Central memory CD8-positive, alpha-beta T cell (primary cell): Measurements from ENCODE around the gene SCAMP1.

Experiments used
- ATAC-seq: fragments of 150-1000 bp; cut with Tn5 transposase; replicated peaks from 2 replicates; pipeline ENCODE4 v1.10.0; 2022; ENCODE audit warnings: mild to moderate bottlenecking, moderate FRiP score, moderate number of reproducible peaks; ENCODE audit not compliant: poor library complexity, severe bottlenecking; ENCODE audit errors: extremely low read depth
- DNase-seq, 2 donors: peaks; one replicate each; pipeline ENCODE4 v3.0.0; 2021; ENCODE audit warnings: low spot score in 2 of 2
- H3K27ac Mint-ChIP-seq: one replicate; pipeline ENCODE4 v1.8.0; 2022; ENCODE audit warnings: low read depth, mild to moderate bottlenecking, moderate library complexity, mixed read lengths
- H3K27me3 Mint-ChIP-seq: one replicate; pipeline ENCODE4 v1.8.0; 2022; ENCODE audit warnings: mixed read lengths
- H3K36me3 Mint-ChIP-seq: one replicate; pipeline ENCODE4 v1.8.0; 2022; ENCODE audit warnings: mild to moderate bottlenecking, moderate library complexity, mixed read lengths; ENCODE audit not compliant: insufficient read depth
- H3K4me1 Mint-ChIP-seq: one replicate; pipeline ENCODE4 v1.8.0; 2022; ENCODE audit warnings: mixed read lengths
- H3K4me3 Mint-ChIP-seq: one replicate; pipeline ENCODE4 v1.8.0; 2022; ENCODE audit warnings: mild to moderate bottlenecking, moderate library complexity, mixed read lengths
- H3K9me3 Mint-ChIP-seq: one replicate; pipeline ENCODE4 v1.8.0; 2022; ENCODE audit warnings: mixed read lengths

SCAMP1 gene, protein sequence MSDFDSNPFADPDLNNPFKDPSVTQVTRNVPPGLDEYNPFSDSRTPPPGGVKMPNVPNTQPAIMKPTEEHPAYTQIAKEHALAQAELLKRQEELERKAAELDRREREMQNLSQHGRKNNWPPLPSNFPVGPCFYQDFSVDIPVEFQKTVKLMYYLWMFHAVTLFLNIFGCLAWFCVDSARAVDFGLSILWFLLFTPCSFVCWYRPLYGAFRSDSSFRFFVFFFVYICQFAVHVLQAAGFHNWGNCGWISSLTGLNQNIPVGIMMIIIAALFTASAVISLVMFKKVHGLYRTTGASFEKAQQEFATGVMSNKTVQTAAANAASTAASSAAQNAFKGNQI

DNA sequence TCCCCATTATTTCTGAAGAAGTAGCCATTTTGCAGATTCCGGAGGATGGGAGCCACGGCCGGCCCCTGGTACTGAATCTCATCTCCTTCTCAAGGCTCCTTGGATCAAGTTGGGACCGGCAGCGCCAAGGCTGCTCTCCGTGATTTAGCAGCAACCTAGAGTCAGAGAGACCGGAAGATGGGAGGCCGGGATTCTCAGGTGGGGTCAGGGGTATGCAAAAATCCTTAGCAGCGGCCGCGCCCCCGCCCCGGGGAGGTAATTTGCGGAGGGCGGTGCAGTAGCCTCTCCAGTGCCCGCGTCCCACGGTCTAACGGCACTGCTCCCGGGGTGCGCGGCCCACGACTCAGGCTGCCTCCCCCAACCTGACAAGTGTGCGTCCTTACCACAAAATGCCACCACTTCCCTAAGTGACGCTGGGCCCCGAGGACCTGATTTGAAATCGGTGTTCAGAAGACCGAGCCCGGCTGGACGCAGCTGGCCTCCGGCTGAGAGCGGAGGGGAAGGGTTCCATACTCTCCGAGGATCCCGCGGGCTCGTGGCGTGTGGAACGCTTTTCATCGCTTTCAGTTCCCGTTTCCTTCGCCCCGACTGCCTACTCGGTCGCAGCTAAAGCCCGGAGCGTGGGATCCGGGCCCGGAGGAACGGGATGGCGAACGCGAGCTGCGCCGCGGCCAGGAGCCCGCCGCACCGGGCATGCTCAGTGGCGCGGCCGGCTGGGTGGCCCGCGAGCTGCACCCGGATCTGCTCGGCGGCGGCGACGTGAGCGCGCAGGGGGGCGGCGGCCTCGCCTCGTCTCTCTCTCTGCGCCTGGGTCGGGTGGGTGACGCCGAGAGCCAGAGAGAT is at the start of gene SCAMP1:
Gene SCAMP1, plus strand, starts transcription at position 787 of the 843 bp plus-strand sequence. Its CDS starts 55 bp downstream, at position 842.
- ATAC-seq, result peak; percentile 83
- Mint-ChIP-seq H3K36me3 (peaks cover 21% of the 10 kb centered on the region), H3K27ac (peak within 1 kb of the TSS; percentile 97), H3K4me3 (peak within 1 kb of the TSS; percentile 95), H3K9me3 (no peaks in the 10 kb centered on the region), H3K4me1 (peaks cover 57% of the 10 kb centered on the region), H3K27me3 (no peaks in the 10 kb centered on the region)
- peak; percentile 89 to 92 for DNase-seq

DNA sequence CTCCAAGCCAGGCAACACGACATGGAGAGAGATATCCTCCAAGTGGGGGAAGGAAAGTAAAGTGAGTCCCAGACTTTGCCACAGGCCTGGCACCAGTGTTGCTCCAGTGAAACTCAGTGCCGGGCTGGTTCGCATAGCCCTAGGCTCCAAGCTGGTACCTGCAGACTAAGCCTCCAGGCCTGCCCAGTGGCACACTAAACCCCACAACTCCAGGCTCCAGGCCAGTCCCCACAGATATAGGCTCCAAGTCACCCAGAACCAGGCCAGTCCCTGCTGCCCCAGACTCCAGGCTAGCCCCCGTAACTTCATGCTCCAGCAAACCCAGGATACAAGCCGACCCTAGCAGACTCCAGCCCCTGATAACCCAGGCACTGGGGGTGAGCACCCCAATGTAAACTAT is 42.9 kb upstream of the SCAMP1 start:
- no peak for DNase-seq
- Mint-ChIP-seq H3K4me1 (no peaks in the 10 kb centered on the region), H3K27ac (no peak overlapping the region), H3K27me3 (peaks cover 34% of the 10 kb centered on the region), H3K9me3 (no peaks in the 10 kb centered on the region), H3K4me3 (no peak overlapping the region), H3K36me3 (no peaks in the 10 kb centered on the region)
- ATAC-seq, result no peak

DNA sequence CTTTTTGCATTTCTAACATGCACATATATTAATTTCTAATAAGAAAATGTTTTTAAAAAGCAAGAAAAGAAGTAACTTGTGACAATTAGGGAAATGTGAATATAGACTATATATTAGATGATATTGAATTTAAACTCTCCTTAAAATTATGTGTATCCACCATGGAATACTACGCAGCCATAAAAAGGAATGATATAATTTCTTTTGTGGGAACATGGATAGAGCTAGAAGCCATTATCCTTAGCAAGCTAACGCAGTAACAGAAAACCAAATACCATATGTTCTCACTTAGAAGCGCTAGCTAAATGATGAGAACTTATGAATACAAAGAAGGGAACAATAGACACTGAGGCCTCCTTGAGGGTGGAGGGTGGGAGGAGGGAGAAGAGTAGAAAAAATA is 42.1 kb upstream of the SCAMP1 start:
- peaks cover 28% of the 10 kb centered on the region for H3K27me3 Mint-ChIP-seq
- DNase-seq (no peak), ATAC-seq (no peak)
- no peaks in the 10 kb centered on the region for H3K4me1 Mint-ChIP-seq
- H3K4me3 Mint-ChIP-seq, result no peak overlapping the region
- H3K9me3 Mint-ChIP-seq, result no peaks in the 10 kb centered on the region
- H3K27ac Mint-ChIP-seq, result no peak overlapping the region
- H3K36me3 Mint-ChIP-seq, result no peaks in the 10 kb centered on the region

DNA sequence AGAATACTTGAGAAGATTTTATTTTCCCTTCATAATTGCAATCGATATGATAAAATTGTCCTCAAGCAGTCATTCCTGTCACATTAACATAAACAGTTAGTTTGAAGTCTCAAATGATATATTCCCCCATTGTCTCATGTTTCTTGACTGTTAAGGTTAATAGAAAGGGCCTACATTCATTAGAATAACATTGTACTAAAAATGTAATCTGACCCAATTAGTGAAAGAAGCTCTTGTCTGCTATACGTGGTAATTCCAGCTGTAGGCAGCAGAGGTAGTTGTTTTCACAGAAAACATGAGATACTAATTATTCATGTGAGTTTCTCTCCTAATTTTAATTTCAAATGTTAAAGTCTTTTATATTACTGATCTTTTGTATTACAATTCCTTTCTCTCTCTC is 40.0 kb upstream of the SCAMP1 start:
- Mint-ChIP-seq H3K4me1 (no peaks in the 10 kb centered on the region), H3K36me3 (no peaks in the 10 kb centered on the region), H3K27ac (no peak overlapping the region), H3K4me3 (no peak overlapping the region), H3K9me3 (no peaks in the 10 kb centered on the region), H3K27me3 (peaks cover 10% of the 10 kb centered on the region)
- ATAC-seq (no peak), DNase-seq (no peak)

DNA sequence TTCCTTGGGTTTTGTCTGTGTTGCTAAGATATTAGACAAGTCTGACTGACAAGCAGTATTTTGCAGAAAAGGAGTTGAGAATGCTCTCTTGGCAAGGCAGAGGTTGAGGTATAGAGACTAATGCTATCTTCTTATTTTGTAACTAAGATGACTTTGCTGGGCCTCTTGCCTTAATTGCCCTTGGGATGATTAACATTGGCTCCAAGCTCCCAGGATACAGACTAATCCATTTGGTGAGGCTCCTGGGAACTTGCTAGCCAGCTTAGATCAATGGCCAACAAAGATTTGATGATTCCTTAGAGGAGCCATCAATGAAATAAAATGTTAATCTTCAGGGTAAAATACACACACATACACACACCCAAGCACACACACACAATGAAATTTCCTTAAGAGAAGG is 37.2 kb upstream of the SCAMP1 start:
- no peak overlapping the region for H3K4me3 Mint-ChIP-seq
- no peaks in the 10 kb centered on the region for H3K9me3 Mint-ChIP-seq
- DNase-seq (no peak), ATAC-seq (no peak)
- H3K36me3 Mint-ChIP-seq, result no peaks in the 10 kb centered on the region
- H3K4me1 Mint-ChIP-seq, result no peaks in the 10 kb centered on the region
- no peak overlapping the region for H3K27ac Mint-ChIP-seq
- H3K27me3 Mint-ChIP-seq, result no peaks in the 10 kb centered on the region

DNA sequence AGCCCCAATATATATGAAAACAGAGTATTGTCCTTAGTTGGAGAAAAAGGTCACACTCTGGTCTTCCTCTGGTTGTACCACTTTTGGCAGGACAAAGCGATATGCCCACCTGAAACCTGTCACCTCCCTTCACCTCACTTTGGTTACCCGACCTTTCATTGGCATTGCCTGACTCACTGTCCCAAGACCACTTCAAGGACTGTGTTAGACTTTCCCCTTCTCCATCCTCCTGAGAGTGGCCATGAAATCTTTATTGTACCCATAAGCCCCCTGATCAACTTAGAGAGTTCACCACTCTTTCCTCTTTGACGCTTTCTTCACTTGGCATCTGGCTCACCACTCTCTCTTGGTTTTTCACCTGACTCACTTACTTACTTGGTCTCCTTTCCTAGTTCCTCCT is 33.5 kb upstream of the SCAMP1 start:
- Mint-ChIP-seq H3K36me3 (peaks cover 2% of the 10 kb centered on the region), H3K4me1 (no peaks in the 10 kb centered on the region), H3K9me3 (no peaks in the 10 kb centered on the region), H3K27me3 (peaks cover 10% of the 10 kb centered on the region), H3K4me3 (no peak overlapping the region), H3K27ac (no peak overlapping the region)
- ATAC-seq (no peak), DNase-seq (no peak)

- Mint-ChIP-seq H3K4me1 (no peaks in the 10 kb centered on the region), H3K9me3 (no peaks in the 10 kb centered on the region), H3K36me3 (peaks cover 2% of the 10 kb centered on the region), H3K27ac (no peak overlapping the region), H3K27me3 (peaks cover 12% of the 10 kb centered on the region), H3K4me3 (no peak overlapping the region)
- ATAC-seq (no peak), DNase-seq (no peak)
These were observed 32.5 kb upstream of the SCAMP1 start for GRCh38 chr5:78327761-78328510.

GRCh38 chr5:78328585-78329173 is 31.7 kb upstream of the SCAMP1 start:
- Mint-ChIP-seq H3K4me1 (no peaks in the 10 kb centered on the region), H3K9me3 (no peaks in the 10 kb centered on the region), H3K4me3 (no peak overlapping the region), H3K27me3 (peaks cover 12% of the 10 kb centered on the region), H3K36me3 (peaks cover 2% of the 10 kb centered on the region), H3K27ac (no peak overlapping the region)
- no peak for DNase-seq
- ATAC-seq, result no peak

- Mint-ChIP-seq H3K9me3 (no peaks in the 10 kb centered on the region), H3K4me3 (no peak overlapping the region), H3K27ac (no peak overlapping the region), H3K4me1 (no peaks in the 10 kb centered on the region), H3K36me3 (peaks cover 2% of the 10 kb centered on the region), H3K27me3 (peaks cover 33% of the 10 kb centered on the region)
- ATAC-seq, result no peak
- no peak for DNase-seq
These were observed 28.8 kb upstream of the SCAMP1 start for GRCh38 chr5:78331523-78332080.

DNA sequence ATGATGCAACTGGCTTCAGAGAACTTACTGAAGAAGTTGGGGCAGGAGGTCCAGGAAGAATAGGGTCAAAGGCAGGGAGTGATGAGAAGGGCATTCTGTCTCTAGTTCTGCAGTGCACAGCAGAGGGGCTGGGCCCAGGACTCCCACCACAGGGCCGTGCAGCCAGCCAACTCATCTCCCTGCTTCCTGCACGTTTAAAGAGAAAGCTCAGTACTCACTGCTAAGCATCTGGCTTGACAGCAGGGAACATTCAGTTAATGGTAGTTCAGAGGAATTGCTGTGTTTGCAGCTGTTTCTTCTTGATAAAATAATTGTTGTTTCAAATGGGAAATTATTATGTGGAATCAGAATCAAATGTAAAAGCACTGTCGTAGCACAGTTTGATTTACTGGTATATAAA is 25.6 kb upstream of the SCAMP1 start:
- ATAC-seq (no peak), DNase-seq (no peak)
- H3K36me3 Mint-ChIP-seq, result peaks cover 3% of the 10 kb centered on the region
- H3K4me1 Mint-ChIP-seq, result no peaks in the 10 kb centered on the region
- no peak overlapping the region for H3K27ac Mint-ChIP-seq
- H3K27me3 Mint-ChIP-seq, result peaks cover 51% of the 10 kb centered on the region
- no peak overlapping the region for H3K4me3 Mint-ChIP-seq
- H3K9me3 Mint-ChIP-seq, result no peaks in the 10 kb centered on the region

DNA sequence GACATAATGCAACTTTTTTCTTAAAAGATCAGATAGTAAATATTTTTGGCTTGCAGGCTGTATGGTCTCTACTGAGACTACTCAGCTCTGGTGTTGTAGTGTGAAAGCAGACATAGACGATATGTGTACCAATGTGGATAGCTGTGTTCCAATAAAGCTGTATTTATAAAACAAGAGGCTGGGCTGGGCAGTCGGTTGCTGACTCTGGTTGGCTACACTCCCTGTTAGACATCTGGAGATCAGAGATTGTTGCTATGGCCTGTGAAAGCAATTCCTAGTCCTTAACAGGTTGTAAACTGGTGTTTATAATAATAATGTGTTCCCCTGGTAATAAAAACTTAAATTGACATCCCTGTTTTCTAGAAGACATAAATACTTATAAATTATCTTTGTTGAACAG is 24.4 kb upstream of the SCAMP1 start:
- Mint-ChIP-seq H3K9me3 (no peaks in the 10 kb centered on the region), H3K4me3 (no peak overlapping the region)
- DNase-seq, result no peak

GRCh38 chr5:78336698-78337097 is 23.7 kb upstream of the SCAMP1 start:
- Mint-ChIP-seq H3K27ac (no peak overlapping the region), H3K4me3 (no peak overlapping the region), H3K9me3 (no peaks in the 10 kb centered on the region), H3K36me3 (peaks cover 2% of the 10 kb centered on the region), H3K27me3 (peaks cover 43% of the 10 kb centered on the region), H3K4me1 (no peaks in the 10 kb centered on the region)
- ATAC-seq (no peak), DNase-seq (no peak)

More for the DNA sequence above, 24.4 kb upstream of the SCAMP1 start:
- no peak for ATAC-seq
- no peaks in the 10 kb centered on the region for H3K4me1 Mint-ChIP-seq
- H3K36me3 Mint-ChIP-seq, result peaks cover 2% of the 10 kb centered on the region
- H3K27me3 Mint-ChIP-seq, result peaks cover 50% of the 10 kb centered on the region
- no peak overlapping the region for H3K27ac Mint-ChIP-seq
